Fibroblast of mammary gland (primary cell): ENCODE results near the gene MYD88.

Experiments
- DNase-seq: peaks from one replicate; pipeline ENCODE4 v3.0.0-alpha.2; 2010; ENCODE audit warnings: low read depth
- H3K4me3 ChIP-seq: 2 replicates; pipeline ENCODE4 v1.5.1; 2011; ENCODE audit warnings: low read depth, mild to moderate bottlenecking, low read length, moderate library complexity; ENCODE audit not compliant: control insufficient read depth
- CTCF ChIP-seq: conservative IDR thresholded peaks from 2 replicates; pipeline ENCODE4 v1.5.1; 2011; ENCODE audit warnings: low read depth, low read length, inconsistent platforms; ENCODE audit not compliant: control insufficient read depth, insufficient read depth

The MYD88 gene

DNA sequence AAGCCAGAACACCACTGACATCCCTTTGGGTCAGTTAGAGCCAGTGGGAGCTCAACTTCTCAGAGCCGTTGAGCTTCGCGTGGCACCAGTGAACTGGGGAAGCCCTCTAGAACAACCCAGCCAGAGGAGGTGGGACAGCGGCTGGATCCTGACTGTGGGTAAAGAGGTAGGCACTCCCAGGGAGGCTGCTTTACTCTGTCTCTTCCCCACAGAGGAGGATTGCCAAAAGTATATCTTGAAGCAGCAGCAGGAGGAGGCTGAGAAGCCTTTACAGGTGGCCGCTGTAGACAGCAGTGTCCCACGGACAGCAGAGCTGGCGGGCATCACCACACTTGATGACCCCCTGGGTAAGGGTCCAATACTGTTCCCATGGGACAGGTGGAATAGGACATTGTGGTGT, 1.2 kb downstream of the MYD88 start:
- no peak for DNase-seq
- H3K4me3 ChIP-seq: peak overlapping the region; percentile 79
- TF ChIP-seq CTCF: no peak

DNA sequence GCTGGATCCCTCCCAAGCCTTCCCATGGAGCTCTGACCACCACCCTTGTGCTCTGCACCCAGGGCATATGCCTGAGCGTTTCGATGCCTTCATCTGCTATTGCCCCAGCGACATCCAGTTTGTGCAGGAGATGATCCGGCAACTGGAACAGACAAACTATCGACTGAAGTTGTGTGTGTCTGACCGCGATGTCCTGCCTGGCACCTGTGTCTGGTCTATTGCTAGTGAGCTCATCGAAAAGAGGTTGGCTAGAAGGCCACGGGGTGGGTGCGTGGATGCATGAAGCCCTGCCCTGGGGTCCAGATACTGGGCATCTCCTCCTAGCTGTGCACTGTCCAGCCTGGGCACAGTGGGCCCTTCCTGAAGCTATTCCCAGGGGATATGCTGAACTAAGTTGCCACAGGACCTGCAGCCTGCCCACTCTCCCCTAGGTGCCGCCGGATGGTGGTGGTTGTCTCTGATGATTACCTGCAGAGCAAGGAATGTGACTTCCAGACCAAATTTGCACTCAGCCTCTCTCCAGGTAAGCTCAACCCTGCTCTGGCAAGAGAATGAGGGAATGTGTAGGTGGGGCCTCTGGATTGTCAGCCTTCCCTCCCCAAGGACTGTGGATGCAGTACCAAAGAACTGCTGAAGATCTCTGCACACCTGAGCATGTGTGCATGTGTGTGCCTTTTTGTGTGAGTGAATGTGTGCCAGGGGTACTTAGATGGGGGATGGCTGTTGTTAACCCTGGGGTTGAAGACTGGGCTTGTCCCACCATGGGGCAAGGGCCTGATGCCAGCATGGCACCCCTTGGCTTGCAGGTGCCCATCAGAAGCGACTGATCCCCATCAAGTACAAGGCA, 2.1 kb downstream of the MYD88 start:
- TF ChIP-seq CTCF: no peak
- no peak for DNase-seq
- H3K4me3 ChIP-seq: no peak overlapping the region

DNA sequence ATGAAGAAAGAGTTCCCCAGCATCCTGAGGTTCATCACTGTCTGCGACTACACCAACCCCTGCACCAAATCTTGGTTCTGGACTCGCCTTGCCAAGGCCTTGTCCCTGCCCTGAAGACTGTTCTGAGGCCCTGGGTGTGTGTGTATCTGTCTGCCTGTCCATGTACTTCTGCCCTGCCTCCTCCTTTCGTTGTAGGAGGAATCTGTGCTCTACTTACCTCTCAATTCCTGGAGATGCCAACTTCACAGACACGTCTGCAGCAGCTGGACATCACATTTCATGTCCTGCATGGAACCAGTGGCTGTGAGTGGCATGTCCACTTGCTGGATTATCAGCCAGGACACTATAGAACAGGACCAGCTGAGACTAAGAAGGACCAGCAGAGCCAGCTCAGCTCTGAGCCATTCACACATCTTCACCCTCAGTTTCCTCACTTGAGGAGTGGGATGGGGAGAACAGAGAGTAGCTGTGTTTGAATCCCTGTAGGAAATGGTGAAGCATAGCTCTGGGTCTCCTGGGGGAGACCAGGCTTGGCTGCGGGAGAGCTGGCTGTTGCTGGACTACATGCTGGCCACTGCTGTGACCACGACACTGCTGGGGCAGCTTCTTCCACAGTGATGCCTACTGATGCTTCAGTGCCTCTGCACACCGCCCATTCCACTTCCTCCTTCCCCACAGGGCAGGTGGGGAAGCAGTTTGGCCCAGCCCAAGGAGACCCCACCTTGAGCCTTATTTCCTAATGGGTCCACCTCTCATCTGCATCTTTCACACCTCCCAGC, 2.9 kb downstream of the MYD88 start:
- TF ChIP-seq CTCF: no peak
- DNase-seq: no peak
- no peak overlapping the region for H3K4me3 ChIP-seq

GRCh38 chr3:38141952-38142273, 3.5 kb downstream of the MYD88 start:
- DNase-seq: no peak
- no peak for TF ChIP-seq CTCF
- no peak overlapping the region for H3K4me3 ChIP-seq

GRCh38 chr3:38142959-38143358, 4.5 kb downstream of the MYD88 start:
- no peak overlapping the region for H3K4me3 ChIP-seq
- TF ChIP-seq CTCF: no peak
- DNase-seq: no peak

- H3K4me3 ChIP-seq: no peak overlapping the region
- TF ChIP-seq CTCF: no peak
- no peak for DNase-seq
These were observed 5.0 kb downstream of the MYD88 start for GRCh38 chr3:38143511-38143910.
